ENCODE results near the gene POU5F1.

Gene POU5F1

DNA sequence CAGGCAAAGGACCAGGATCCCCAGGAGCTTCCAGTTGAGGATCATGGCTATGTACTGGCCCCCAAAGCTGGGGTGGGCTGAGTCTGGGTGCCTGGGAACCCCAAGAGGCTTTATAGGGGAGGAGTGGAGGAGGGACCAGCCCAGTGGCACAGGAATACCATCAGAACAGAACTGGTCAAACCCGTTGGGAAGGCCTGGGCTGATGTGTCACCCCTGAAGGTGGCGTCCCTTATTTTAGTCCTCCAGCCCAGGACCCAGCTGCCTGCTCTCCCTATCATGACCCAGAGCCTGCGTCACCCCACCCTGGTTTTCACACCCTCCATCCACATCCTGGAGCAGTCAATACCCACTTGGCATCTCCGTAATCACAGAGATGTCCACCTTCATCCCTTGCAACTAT lies 31.5 kb downstream of the POU5F1 start, which contains the start of gene PSORS1C2:
PSORS1C2 (minus strand) TSS at position 85 of the 400 bp plus-strand sequence; CDS start at position 45, 40 bp downstream.
- DNase-seq = no peak

GRCh38 chr6:31135710-31136109 lies 34.8 kb downstream of the POU5F1 start:
- DNase-seq = no peak

DNA sequence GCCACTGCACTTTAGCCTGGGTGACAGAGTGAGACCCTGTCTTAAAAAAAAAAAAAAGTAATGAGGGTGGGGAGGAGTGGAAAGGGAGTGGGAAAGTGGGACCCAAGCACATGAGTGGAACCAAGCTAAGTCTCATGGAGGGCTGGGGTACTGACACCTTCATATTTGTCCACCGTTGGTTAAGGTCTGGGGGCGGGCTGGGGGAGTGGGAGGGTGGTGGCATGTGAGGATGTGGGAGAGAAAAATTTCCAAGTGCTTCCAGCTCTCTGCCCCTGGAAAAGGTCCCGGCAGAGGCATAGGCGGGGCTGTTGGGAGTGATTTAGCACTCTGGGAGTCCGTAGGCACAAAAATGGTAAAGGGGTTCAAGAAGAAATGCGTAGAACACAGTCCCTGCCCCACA lies 37.7 kb downstream of the POU5F1 start:
- no peak for DNase-seq

GRCh38 chr6:31131595-31131994 lies 38.9 kb downstream of the POU5F1 start:
- no peak for DNase-seq

GRCh38 chr6:31130751-31131150 lies 39.7 kb downstream of the POU5F1 start:
- DNase-seq = no peak

- DNase-seq = no peak
Observed at GRCh38 chr6:31129130-31129529, 41.4 kb downstream of the POU5F1 start.

GRCh38 chr6:31128093-31128676 lies 42.3 kb downstream of the POU5F1 start:
- peak; percentile 59 for DNase-seq

DNA sequence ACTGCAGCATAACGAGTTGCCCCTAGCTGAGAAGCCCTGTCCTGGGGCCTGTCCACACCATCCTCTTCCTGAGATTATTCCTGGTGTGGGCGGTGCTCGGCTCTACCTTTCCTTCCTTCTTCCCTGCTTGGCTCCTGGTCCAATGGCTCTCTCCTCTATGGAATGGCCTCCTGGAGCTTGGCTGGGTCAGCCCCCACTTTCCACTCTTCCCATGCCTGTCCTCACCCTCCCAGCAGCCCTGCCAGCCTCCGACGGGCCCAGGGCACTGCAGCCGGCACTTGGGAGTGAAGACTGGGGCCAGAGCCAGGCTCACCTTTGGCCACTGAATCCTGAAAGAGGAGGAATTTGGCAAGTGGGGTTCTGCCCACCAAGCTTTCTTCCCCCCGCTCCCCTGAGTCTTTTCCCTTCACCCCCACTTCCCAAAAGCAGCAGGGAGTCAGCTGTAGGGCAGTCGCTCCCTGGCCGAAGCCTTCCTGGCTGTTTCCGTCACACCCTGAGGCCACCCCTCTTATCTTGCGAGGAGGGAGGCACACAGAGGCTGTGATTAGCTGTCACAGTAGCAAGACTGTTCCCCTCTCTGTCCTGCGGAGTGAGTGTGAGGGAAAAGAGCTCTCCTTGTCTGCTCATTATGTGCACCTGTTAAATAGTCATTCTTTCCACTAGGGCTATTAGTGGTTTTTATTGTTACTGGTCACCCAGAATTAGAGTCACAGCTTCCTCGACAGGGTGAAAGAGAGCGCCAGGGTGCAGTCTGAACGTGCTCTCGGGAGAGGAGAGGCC lies 43.9 kb downstream of the POU5F1 start:
- DNase-seq = no peak

DNA sequence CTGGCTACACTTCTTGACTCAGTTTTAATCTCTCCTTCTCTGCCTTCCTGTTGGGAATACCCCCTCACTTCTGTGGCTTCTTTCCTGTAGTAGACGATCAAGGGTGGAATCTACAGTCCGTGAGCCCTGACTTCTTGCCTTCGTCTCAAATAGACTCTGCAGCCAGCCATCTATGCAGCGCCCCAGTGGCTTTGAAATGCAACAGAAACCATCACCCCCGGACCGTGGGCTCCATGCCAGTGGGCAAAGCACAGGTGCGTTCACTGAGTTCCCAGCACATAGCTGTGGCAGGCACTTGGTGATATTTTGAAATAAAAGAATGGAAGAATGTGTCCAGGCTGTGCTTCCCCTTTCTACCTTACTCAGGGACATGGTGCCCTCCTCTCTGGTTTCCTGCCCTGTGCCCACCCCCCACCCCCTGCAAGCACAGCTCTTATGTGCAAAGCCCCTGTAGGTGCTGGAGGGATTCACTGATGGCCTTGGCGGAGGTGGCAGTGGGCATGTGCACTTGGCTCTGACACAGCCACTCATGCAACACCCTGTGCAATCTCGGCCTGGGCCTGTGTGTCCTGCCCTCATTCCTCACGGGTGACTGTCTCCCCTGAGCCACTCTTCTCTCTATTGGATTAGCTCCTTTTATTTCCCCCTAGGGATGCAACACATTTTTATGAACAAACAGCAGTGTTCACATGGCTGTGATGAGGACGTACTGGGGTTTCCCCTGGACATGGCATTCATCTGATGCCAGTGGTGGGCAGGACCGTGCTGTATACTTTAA lies 44.7 kb downstream of the POU5F1 start:
- DNase-seq = no peak

- peak; percentile 72 for DNase-seq
Observed at GRCh38 chr6:31125162-31125561, 45.3 kb downstream of the POU5F1 start.

DNA sequence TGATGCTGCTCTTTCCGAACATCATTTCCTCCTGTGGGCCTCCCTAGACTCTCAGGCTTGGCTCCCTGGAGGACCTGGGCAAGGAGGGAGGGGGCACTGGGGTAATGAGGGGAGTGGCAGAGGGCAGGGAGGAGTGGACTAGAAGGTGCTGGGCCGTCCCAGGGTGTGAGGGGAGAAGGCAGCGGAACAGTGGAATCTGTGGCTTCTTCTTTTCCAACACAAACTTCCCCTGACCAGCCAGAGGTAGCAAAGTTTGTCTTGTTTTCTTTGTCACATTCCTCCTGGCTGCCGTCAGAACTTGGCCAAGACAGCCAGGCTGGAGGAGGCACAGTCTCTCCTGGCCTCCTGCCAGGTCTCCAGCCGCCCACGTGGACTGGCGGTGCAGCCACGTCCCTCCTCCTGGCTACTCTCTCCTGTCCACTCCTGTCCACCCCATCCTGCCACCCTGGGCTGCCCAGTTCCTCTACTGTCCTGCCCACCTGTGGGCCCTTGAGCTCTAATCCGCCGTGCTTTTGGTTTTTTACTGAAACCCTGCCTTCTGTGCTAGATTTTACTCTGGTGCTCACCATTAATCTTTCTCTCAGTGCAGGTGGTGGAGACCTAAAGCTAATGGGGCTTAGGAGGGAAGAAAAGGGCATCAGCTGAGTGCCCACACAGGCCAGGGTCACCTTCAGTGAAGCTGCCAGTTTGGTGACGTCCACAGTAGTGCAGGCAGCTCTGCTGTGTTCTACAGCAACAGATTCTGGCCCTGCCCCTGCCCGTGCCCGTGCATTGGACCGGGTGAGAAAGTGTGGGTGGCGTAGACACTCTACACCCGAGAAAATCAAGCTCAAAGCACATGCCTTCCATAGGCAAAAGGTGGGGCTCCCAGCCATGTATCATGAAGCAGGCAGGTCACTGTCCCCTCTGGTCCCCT lies 47.4 kb downstream of the POU5F1 start:
- peak; percentile 84 for DNase-seq

DNA sequence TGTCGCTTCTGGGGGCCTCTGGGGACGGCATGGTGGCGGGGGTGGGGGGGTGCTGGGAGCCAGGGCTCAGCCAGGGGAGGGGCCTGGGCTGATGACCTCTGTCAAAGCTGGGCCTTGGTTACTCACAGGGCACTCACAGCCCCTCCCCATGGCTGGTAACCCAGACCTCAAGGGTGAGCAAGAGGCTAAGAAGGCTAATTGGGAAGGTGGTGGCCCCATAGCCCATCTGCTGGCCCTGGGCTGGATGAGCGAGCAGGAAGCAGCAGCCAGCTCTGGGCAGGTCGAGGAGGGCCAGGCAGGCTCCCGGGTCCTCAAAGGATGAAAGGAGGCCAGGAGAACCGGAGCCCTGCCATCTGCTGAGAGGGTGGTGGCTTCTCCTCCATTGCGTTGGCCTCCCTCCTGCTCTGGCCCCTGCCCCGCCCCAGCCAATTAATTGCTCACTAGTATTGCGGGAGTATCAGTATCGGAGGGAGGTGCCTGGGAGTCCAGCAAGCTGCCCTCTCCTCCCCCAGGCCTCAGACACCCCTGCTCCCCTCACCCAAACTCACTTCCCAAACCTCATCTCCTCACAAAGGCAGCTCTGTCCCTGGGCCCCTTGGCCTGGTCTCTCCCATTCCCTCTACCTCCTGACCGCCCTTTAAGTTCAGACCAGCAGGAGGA lies 49.2 kb downstream of the POU5F1 start:
- DNase-seq = no peak

- no peak for DNase-seq
Observed at GRCh38 chr6:31120151-31120915, 50.1 kb downstream of the POU5F1 start, which contains the start of gene CDSN. TSS of gene CDSN (minus strand) at chr6:31120446. CDS start at chr6:31120419, 27 bp downstream.

DNA sequence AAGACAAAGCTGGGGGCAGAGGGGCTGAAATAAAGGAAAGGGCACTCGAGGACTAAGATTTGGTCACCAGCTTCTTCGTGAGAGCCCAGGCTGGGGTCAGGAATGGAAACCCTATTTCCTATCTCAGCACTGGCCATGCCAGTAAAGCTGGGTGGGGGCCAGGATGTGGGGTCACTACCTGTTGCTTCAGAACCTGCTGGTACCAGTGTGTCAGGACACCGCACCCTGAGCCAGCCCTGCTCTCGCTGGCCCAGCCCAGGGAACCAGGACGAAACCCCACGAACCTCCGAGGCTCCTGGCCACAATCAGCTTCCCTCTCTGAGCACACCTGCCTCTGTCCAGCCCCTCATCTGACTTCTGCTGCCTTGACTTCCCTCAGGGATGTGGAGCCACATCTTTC lies 52.3 kb downstream of the POU5F1 start:
- no peak for DNase-seq

DNA sequence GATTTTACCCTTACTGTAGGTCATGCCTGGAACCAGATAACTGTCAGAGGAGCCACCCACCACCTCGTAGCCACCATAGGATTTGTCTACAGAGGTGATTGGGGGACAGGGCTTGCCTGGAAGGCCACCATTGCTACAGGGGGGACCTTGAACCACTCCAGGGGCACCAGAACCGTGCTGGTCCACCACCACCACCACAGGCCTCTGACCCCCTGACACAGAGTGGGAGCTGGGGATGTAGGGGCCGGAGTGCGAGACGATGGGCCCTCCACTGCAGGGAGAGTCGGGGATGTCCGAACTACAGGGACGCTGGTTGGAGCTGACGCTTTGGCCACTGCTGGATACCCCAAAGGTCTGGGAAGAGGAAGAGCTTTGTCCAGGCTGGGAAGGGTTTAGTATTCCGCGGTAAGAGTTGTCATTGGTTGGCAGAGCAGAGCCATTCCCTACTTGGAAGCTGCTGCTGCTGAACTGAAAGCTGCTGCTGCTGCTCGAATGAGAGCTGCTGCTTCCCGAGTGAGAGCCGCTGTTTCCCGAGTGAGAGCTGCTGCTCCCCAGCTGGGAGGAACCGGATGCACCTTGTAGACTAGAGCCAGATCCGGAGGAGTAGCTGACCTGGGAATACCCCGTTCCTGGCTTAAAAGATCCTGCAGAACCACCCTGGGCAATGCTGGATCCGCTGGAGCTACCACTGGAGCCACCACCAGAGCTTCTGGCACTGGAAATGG lies 53.7 kb downstream of the POU5F1 start:
- DNase-seq = no peak

- DNase-seq = no peak
Observed at GRCh38 chr6:31115941-31116560, 54.4 kb downstream of the POU5F1 start.

- no peak for DNase-seq
Observed at GRCh38 chr6:31114970-31115849, 55.3 kb downstream of the POU5F1 start.

GRCh38 chr6:31114541-31114878 lies 56.0 kb downstream of the POU5F1 start, which contains the start of gene PSORS1C1:
TSS of gene PSORS1C1 (plus strand) at chr6:31114800. CDS start at chr6:31129633, 14,833 bp downstream.
- DNase-seq = peak; percentile 66

Data from right forelimb (tissue), 1 donor.